Measurements from ENCODE around the gene TMPRSS2. TPM values are rescaled to one million over a fixed set of nuclear protein-coding genes. Genes with fewer than 3 reads are reported as not detected.
"Not testable (repeated sequence)": the region's sequence is repeated elsewhere in the genome, so short reads cannot be mapped to it uniquely, and the experiment has no call there.

TMPRSS2 gene
- polyA plus RNA-seq, 6 donors from 2014 or later, result not detected

DNA sequence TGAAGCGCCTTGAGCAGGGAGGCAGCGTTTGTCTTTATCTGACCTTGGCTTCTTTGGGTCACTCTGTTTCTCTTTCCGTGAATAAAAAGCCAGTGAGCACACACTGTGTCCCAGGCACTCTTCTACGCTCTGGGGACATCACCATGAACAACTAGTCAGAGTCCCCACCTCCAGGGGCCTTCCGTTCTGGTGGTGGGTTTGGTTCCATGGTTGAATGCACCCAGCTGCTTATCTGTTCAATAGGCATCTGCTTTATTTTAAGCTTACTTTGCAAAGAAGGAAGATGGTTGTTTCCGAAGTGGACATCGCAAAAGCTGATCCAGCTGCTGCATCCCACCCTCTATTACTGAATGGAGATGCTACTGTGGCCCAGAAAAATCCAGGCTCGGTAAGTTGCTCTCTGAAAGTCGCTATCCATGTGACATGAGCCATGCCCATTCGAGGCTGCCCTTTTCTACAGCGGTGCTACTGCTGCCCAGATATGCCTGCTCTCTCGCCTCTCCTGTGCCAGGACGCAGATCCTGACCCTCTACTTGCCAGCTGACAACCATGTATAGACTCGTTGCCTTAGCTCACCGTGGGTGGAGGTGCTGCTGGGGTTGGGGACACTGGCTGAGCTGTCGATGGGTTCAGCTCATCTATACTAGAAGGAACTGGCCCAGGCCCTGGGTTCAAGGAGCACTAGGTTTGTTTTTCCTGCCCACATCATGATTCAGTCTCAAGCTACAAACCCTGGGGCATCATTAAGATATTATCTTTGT lies 76.0 kb downstream of the TMPRSS2 start:
- H3K4me1 Mint-ChIP-seq, result peaks cover 44 to 53% (median 50%) of the 10 kb centered on the region in 3 donors

DNA sequence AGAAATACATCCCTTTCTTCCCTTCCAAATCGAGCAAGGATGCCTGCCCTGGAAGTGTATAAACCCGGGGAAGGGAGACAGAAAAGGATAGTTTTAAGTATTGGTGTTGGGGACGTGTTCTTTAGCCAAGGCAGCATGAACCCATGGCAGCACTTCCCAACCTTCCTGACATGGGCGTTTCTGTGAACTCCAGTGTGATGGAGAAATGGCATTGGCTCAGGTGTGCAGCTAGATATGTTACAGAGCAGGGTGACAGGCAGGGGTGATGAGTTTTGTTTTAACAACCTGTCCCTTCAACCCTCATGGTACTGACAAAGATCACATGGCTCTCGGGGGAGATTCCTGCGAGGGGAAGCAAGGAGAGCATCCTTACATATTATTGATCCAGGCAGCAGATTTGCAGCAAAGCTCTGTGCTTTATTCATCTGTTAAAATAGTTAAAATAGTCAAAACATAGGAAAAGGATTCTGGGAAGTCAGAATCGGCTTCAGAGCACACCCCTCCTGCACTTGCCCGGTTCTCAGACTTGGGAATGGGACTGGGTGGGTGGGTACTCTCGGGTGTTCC lies 78.0 kb downstream of the TMPRSS2 start:
- Mint-ChIP-seq H3K9me3 (peaks cover 2 to 13% (median 8%) of the 10 kb centered on the region in 7 donors), H3K36me3 (peaks cover 23 to 41% of the 10 kb centered on the region in 2 donors), H3K27me3 (no peaks in the 10 kb centered on the region), H3K4me1 (peaks cover 42 to 68% (median 64%) of the 10 kb centered on the region in 3 donors), H3K27ac (peak overlapping the region in 2 of 6 donors; percentile 40 to 85), H3K4me3 (peak overlapping the region in 5 of 8 donors; percentile 1 to 68 (median 23))
- DNase-seq (no peak), ATAC-seq (ENCODE audit: low read depth in 2 of 2) (no peak)

More for the DNA sequence above, 76.0 kb downstream of the TMPRSS2 start:
- no peaks in the 10 kb centered on the region for H3K27me3 Mint-ChIP-seq
- H3K27ac Mint-ChIP-seq, result peak overlapping the region in 5 of 6 donors; percentile 76 to 97 (median 88)
- H3K36me3 Mint-ChIP-seq, result peaks cover 42 to 60% of the 10 kb centered on the region in 2 donors
- ATAC-seq (ENCODE audit: low read depth in 2 of 2), result peak; percentile 99 to 100
- DNase-seq, result peak; percentile 66
- H3K4me3 Mint-ChIP-seq, result peak overlapping the region; percentile 18 to 88 (median 72)
- peaks cover 4 to 18% (median 13%) of the 10 kb centered on the region in 7 donors for H3K9me3 Mint-ChIP-seq

DNA sequence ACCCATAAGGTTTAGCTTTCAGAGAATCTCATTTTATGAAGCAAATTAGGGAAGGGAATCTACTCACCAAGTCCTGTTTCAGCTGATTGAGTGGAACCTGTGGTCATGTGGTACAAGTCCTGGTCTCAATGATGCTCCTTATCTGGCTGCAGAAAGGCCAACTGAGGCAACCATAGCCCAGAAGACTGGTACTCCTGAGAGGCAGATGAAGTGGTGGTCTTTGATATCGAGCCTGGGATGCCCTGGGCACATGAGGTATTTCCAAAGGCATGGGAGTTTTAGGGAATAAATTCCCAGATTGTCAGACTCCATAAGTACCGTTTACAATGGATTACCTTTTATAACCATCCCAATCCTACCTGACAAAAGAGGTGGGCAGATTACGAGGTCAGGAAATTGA lies 78.7 kb downstream of the TMPRSS2 start:
- H3K4me3 Mint-ChIP-seq, result peak overlapping the region in 2 of 8 donors; percentile 65 to 98
- H3K27me3 Mint-ChIP-seq, result no peaks in the 10 kb centered on the region
- H3K4me1 Mint-ChIP-seq, result peaks cover 42 to 75% (median 70%) of the 10 kb centered on the region in 3 donors
- DNase-seq, result no peak
- peaks cover 15 to 34% of the 10 kb centered on the region in 2 donors for H3K36me3 Mint-ChIP-seq
- H3K9me3 Mint-ChIP-seq, result peaks cover 0 to 6% (median 3%) of the 10 kb centered on the region in 7 donors
- no peak overlapping the region for H3K27ac Mint-ChIP-seq
- no peak for ATAC-seq (ENCODE audit: low read depth in 2 of 2)

DNA sequence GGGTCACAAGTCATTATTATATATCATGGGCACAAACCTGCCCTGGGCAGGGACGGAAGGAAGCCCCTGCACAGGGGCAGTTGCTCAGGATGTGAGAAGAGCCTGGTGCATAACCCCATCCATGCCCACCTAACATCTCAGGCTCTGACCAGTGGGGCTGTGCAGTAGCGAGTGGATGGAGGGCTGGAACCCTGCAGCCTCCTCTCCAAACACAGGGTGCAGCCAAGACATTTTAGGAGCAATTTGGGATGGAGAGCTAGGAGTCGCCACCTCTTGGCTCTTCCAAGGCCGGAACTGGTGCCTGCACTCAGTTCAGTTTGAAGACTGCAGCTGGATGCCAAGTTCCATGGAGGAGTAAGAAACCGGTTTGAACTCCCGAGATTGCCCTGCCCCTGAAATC lies 79.1 kb downstream of the TMPRSS2 start:
- peaks cover 43 to 78% (median 71%) of the 10 kb centered on the region in 3 donors for H3K4me1 Mint-ChIP-seq
- H3K4me3 Mint-ChIP-seq, result peak overlapping the region in 4 of 8 donors; percentile 18 to 98 (median 60)
- peaks cover 0 to 5% (median 1%) of the 10 kb centered on the region in 7 donors for H3K9me3 Mint-ChIP-seq
- H3K27ac Mint-ChIP-seq, result no peak overlapping the region
- no peaks in the 10 kb centered on the region for H3K27me3 Mint-ChIP-seq
- no peak for ATAC-seq (ENCODE audit: low read depth in 2 of 2)
- peaks cover 11 to 29% of the 10 kb centered on the region in 2 donors for H3K36me3 Mint-ChIP-seq
- no peak for DNase-seq

DNA sequence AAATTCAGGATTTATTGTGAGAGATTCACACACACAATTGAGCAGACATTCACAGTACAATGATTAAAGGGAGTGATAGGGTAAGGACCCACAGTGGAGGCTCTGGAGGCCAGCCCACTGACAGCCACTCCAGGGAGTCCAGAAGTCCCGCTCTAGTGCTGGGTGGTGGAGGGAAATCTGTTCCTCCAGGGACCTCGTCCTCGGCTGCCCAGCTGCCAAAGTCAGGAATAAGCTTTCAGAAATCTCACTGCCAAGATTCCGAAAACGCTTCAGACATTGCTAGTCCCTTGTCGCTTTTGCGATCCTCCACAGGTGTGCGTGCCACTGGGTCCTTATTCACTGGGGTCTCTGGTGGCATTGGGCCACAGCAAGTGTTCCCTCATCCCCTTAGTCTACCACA lies 79.6 kb downstream of the TMPRSS2 start:
- peaks cover 48 to 80% (median 72%) of the 10 kb centered on the region in 3 donors for H3K4me1 Mint-ChIP-seq
- peaks cover 0 to 2% (median 0%) of the 10 kb centered on the region in 7 donors for H3K9me3 Mint-ChIP-seq
- H3K27ac Mint-ChIP-seq, result peak overlapping the region in 3 of 6 donors; percentile 13 to 78 (median 67)
- ATAC-seq (ENCODE audit: low read depth in 2 of 2) (no peak), DNase-seq (no peak)
- peak overlapping the region; percentile 27 to 98 (median 95) for H3K4me3 Mint-ChIP-seq
- H3K36me3 Mint-ChIP-seq, result peaks cover 6 to 26% of the 10 kb centered on the region in 2 donors
- no peaks in the 10 kb centered on the region for H3K27me3 Mint-ChIP-seq

DNA sequence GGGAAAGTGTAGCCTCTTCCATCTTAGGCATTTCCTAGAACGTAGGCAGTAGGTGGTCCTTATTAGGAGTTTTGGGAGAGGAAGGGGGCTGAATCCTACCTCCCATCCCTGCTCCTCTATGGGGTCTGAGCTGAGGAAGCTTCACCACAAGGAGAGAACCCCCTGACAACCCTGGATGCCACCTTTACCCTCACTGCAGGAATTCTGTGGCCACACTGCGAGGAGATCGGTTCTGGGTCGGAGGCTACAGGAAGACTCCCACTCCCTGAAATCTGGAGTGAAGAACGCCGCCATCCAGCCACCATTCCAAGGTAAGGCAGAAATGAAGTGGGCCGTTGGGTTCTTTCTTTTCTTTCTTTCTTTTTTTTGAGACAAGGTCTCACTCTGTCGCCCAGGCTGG lies 80.4 kb downstream of the TMPRSS2 start:
- Mint-ChIP-seq H3K9me3 (no peaks in the 10 kb centered on the region), H3K4me3 (peak overlapping the region; percentile 91 to 98 (median 98)), H3K27ac (peak overlapping the region in 5 of 6 donors; percentile 18 to 90 (median 70)), H3K36me3 (peaks cover 0 to 18% of the 10 kb centered on the region in 2 donors), H3K27me3 (no peaks in the 10 kb centered on the region), H3K4me1 (peaks cover 49 to 81% (median 72%) of the 10 kb centered on the region in 3 donors)
- no peak for ATAC-seq (ENCODE audit: low read depth in 2 of 2)
- DNase-seq, result no peak

DNA sequence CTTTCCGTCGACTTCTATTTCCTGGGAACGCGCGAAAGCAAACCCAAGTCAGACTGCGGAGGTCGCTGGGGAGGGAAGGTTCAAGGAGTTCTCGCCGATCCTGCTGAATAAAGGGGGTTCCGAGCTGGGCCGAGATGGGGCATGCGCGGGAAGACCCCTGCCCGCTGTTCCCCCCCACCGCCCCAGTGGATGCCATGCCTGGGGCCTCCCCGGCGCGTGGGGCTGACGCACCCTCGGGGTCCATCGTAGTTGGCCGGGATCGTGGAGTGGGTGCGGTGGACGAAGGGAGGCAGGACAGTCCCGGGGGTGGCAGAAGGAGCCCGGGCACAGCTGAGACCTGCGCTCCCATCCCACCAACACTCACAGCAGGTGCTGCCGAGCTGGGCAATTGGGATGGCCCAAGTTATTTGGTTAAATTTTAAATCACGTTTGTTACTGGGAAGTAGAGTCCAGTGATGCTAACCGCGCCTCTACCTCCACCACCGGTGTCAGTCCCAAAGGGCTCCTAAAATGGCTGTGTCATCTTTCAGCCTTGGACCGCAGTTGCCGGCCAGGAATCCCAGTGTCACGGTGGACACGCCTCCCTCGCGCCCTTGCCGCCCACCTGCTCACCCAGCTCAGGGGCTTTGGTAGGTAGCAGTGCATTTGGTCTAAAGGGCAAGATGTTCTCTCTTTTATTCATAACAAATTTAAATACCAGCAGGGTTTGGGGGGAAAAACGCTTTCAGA lies 81.1 kb downstream of the TMPRSS2 start:
- Mint-ChIP-seq H3K27ac (peak overlapping the region; percentile 18 to 90 (median 60)), H3K4me1 (peaks cover 46 to 83% (median 72%) of the 10 kb centered on the region in 3 donors), H3K36me3 (peaks cover 0 to 11% of the 10 kb centered on the region in 2 donors), H3K9me3 (no peaks in the 10 kb centered on the region), H3K27me3 (no peaks in the 10 kb centered on the region), H3K4me3 (peak overlapping the region; percentile 91 to 98 (median 98))
- DNase-seq (no peak), ATAC-seq (ENCODE audit: low read depth in 2 of 2) (no peak)

DNA sequence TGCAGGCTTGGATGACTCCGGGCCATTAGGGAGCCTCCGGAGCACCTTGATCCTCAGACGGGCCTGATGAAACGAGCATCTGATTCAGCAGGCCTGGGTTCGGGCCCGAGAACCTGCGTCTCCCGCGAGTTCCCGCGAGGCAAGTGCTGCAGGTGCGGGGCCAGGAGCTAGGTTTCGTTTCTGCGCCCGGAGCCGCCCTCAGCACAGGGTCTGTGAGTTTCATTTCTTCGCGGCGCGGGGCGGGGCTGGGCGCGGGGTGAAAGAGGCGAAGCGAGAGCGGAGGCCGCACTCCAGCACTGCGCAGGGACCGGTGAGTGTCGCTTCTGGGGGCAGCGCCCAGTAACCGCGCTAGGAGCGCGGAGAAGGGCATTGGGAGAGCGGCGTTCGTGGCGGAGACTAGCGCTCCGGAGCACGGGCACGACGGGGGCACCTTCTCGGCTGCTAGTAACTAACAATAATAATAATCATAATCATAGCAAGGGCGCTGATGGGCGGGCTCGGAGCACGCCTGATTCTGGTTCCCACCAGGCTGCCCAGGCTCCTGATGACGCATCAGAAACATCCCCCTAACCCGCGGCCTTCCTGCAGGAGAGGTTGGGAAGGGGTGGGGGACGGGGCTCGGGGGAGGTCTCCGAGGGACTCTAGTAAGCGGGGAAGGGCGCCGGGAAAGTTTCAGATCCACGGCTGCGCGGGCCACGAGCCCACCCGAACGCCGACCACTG lies 81.8 kb downstream of the TMPRSS2 start, which contains the start of gene MX1:
Gene MX1, plus strand, starts transcription at position 286 of the 722 bp plus-strand sequence. CDS start 5,832 bp downstream, outside the sequence.
- Mint-ChIP-seq H3K9me3 (no peaks in the 10 kb centered on the region), H3K4me1 (peaks cover 44 to 79% (median 71%) of the 10 kb centered on the region in 3 donors), H3K27ac (peak within 1 kb of the TSS; percentile 80 to 95 (median 94)), H3K4me3 (peak within 1 kb of the TSS; percentile 91 to 98 (median 98)), H3K36me3 (peaks cover 0 to 8% of the 10 kb centered on the region in 2 donors), H3K27me3 (no peaks in the 10 kb centered on the region)
- ATAC-seq (ENCODE audit: low read depth in 2 of 2), result peak; percentile 97 to 99
- peak; percentile 82 for DNase-seq

DNA sequence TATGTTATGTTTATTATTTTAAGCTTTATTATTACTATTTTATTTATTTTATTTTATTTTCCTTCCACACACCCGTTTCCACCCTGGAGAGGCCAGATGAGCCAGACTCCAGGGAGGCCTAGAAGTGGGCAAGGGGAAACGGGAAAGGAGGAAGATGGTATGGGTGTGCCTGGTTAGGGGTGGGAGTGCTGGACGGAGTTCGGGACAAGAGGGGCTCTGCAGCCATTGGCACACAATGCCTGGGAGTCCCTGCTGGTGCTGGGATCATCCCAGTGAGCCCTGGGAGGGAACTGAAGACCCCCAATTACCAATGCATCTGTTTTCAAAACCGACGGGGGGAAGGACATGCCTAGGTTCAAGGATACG lies 82.4 kb downstream of the TMPRSS2 start:
- Mint-ChIP-seq H3K27ac (peak overlapping the region; percentile 80 to 95 (median 94)), H3K27me3 (no peaks in the 10 kb centered on the region), H3K4me1 (peaks cover 49 to 84% (median 71%) of the 10 kb centered on the region in 3 donors), H3K9me3 (no peaks in the 10 kb centered on the region), H3K4me3 (peak overlapping the region; percentile 91 to 98 (median 98)), H3K36me3 (peaks cover 0 to 8% of the 10 kb centered on the region in 2 donors)
- DNase-seq (no peak), ATAC-seq (ENCODE audit: low read depth in 2 of 2) (no peak)

DNA sequence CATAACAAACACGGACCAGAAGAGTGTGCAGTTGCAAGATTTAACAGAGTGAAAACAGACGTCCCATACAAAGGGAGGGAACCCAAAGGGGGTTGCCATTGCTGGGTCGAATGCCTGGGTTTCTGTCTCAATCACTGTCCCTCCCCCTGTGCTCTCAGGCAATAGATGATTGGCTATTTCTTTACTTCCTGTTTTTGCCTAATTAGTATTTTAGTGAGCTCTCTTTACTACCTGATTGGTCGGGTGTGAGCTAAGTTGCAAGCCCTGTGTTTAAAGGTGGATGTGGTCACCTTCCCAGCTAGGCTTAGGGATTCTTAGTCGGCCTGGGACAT lies 84.7 kb downstream of the TMPRSS2 start:
- peaks cover 53 to 85% (median 84%) of the 10 kb centered on the region in 3 donors for H3K4me1 Mint-ChIP-seq
- DNase-seq, result peak; percentile 38
- peak overlapping the region in 3 of 6 donors; percentile 49 to 83 (median 77) for H3K27ac Mint-ChIP-seq
- H3K27me3 Mint-ChIP-seq; H3K36me3 Mint-ChIP-seq; H3K9me3 Mint-ChIP-seq; ATAC-seq (ENCODE audit: low read depth in 2 of 2): not testable (repeated sequence)
- H3K4me3 Mint-ChIP-seq, result peak overlapping the region in 6 of 8 donors; percentile 14 to 88 (median 42)

DNA sequence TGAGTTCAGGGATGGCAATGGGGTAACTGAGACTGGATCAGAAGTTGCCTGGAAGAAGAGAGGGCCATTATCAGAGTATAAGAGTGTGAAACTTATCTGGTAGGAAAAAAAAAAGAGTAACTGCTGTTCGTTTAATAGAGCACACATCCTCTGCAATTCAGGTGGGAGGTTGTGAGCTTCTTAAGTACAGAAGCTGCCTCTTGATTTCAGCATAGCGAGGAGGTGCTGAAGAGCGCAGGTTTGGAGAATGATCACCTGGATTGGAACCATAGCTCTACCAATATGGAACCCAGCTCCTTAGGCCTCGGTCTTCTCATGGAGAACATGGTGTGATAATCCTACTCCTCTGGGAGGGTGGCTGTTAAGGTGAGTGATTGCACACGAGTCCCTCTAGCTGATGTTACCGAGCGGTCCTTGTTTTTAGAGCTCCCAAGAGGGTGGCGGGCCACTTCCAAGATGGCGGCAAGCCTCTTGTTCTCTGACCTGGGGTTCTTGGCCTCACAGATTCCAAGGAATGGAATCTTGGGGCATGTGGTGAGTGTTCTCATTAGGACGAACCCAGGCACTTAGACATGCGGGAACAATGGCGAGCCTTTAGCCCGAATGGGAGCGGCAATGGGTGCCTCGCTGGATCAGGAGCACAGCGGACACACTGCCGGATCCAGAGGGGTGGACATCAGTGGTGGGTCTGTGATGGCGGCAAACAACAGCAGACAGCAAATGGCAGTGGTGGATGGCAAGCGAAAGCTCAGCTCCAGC lies 85.2 kb downstream of the TMPRSS2 start:
- Mint-ChIP-seq H3K36me3 (peaks cover 0 to 2% of the 10 kb centered on the region in 2 donors), H3K9me3 (peaks cover 0 to 5% (median 0%) of the 10 kb centered on the region in 7 donors), H3K27me3 (no peaks in the 10 kb centered on the region), H3K4me1 (peaks cover 49 to 80% (median 79%) of the 10 kb centered on the region in 3 donors), H3K4me3 (peak overlapping the region in 5 of 8 donors; percentile 3 to 88 (median 35)), H3K27ac (peak overlapping the region in 4 of 6 donors; percentile 20 to 72 (median 42))
- ATAC-seq (ENCODE audit: low read depth in 2 of 2) (no peak), DNase-seq (no peak)

DNA sequence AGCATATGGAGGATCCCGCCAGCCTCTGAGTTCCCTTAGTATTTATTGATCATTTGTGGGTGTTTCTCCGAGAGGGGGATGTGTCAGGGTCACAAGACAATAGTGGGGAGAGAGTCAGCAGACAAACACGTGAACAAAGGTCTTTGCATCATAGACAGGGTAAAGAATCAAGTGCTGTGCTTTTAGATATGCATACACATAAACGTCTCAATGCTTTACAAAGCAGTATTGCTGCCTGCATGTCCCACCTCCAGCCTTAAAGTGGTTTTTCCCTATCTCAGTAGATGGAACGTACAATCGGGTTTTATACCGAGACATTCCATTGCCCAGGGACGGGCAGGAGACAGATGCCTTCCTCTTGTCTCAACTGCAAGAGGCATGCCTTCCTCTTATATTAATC lies 87.0 kb downstream of the TMPRSS2 start:
- not testable (repeated sequence) for H3K27me3 Mint-ChIP-seq; H3K36me3 Mint-ChIP-seq; ATAC-seq (ENCODE audit: low read depth in 2 of 2); DNase-seq
- H3K9me3 Mint-ChIP-seq, result peaks cover 0 to 11% (median 5%) of the 10 kb centered on the region in 7 donors
- H3K4me1 Mint-ChIP-seq, result peaks cover 42 to 67% (median 62%) of the 10 kb centered on the region in 3 donors
- peak overlapping the region in 5 of 6 donors; percentile 39 to 81 (median 65) for H3K27ac Mint-ChIP-seq
- H3K4me3 Mint-ChIP-seq, result peak overlapping the region; percentile 73 to 90 (median 86)

Measured in naive B cell (primary cell).